GM12873 (cell line): ENCODE measurements around the gene RABL6.

Experiments
- CTCF ChIP-seq: IDR thresholded peaks from 2 replicates; pipeline ENCODE4 v1.5.1; 2012; ENCODE audit warnings: low read depth, mild to moderate bottlenecking, moderate library complexity, low read length, control low read depth; ENCODE audit not compliant: insufficient read depth; ENCODE audit errors: missing control alignments

RABL6 gene

DNA sequence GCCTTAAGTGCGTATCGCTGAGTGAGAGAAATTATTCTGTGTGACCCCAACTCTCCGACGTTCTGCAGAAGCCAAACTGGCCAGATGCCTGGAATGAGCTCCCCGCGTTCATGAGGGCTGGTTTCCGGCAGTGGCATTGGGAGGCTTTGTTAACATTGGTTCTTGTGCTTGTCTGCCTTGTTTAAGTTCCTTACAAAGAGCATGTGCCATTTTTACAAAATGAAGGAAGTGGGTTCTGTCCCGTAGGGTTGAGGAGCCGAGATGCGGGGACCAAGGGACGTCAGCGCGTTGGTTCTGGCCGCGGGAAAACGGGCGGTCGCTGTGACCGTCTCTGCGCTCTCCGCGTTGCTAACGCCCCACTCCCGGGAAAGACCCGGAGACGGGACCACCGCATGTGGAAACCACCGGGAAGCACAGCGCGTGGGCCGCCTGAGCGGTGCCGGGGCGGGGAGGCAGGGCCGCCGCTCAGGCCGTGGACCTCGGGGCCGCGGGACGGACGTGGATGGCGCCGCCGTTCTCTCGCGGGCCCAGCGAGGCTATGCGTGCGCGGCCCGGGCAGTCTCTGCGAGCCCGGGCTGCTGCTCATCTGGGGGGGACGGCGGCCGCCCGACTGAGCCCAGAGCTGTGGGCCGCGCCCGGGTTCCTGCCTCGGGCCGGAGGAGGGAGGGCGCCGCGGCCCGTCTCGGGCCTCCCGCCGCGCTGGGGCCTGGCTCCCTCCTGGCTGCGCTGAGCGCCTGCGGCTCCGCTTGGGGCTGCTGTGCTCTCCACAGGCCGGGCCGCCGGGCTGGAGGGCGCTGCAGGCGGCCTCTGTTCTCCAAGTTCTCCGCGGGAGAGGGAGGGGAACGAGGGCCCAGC lies 13.4 kb downstream of the RABL6 start:
- no peak for TF ChIP-seq CTCF

DNA sequence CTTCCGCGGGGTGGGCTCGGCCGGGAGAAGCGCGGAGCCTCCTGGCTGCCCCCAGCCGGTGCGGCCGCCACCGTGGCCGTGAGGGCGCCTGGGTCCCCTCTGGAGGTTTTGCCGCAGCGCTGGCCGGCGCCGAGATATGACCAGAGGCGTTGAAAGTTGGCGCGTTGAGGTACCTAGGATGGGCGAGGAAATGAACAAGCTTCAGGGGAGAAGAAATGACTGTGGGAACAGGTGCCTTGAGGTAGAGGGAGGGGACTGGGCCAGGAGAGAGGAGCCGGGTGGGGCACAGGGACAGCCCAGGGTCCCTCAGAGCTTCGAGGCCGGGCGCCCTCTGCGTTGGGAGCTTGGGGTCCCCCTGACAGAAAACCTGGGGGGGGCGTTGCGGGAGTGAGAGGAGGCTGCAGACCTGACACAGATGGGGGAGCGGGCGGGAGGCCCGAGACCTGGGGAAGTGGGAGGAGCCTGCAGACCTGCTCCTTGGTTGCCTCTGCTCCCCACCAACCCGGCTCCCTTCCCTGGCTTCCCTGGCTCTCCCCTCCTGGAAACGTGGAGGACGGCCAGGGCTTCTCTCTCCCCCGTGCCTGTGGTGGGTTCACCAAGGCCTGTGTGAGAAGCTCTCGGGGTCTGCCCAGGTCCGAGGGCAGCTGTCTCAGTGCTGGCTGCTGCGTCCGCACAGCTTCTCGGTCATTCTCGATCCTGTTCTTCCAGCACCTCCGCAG lies 14.2 kb downstream of the RABL6 start:
- no peak for TF ChIP-seq CTCF

DNA sequence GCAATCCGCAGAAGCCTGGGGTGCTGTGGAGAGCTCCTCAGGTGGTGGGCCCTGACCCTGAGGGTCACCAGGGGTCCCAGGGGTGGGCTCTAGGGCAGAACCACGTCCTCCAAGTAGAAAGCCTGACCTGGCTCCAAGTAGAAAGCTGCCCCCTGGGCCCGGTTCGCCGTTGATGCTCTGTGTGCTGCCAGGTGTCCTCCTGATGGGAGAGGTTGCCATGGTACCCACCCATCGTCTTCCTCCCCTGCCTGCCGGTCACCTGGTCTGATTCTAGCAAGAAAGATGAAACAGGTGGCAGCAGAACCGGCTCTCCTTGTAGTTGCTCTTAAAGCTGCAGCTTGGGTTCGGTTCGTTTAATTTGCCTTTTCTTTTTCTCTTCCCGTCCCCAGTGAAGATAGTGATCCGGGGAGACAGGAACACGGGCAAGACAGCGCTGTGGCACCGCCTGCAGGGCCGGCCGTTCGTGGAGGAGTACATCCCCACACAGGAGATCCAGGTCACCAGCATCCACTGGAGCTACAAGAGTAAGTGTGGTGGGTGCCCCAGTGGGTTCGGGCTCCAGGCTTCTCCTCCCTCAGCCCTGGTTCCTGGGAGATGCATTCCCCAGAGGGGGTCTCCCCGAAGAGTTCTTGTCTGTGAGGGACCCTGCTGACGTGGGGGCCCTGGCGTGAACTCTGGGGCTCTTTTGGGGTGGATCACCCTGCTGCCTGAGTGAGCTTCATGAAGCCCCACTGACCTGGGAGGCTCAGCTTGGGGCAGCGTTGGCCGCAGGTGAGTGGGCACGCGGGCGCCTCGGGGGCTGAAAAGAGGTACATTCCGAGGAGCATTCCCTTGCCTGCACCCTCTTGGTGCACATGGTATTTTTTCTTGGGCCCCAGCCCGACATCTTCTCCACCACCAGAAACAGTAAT lies 15.6 kb downstream of the RABL6 start:
- no peak for TF ChIP-seq CTCF

DNA sequence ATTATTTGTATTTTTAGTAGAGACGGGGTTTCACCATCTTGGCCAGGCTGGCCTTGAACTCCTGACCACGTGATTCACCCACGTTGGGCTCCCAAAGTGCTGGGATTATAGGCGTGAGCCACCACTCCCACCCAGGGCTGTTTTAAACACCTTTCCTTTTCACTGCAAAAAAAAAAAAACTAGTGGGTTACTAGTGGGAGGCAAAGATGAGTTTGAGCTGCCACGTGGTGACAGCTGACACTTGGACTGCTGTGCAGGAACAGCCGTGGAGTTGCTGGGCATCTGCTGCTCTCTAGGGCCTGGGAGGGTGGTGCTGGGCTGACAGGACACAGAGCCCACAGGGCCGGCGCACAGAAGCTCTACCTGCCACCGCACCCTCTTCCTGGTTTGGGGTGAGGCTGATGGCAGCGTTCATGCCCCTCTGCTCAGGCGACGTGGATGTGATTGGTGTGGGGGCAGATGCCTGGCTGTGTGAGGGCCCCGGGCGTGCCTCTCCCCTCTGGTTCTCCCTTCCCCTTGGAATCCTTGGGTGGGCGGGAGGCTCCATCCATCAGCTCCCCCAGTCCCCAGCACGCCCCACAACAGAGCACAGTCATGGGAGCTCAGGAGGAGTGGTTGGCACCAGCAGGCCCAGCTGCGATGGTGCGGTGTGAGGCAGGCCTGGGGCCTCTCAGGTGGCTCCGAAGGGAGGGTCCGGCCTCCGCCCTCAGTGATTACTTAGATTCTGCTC lies 16.9 kb downstream of the RABL6 start:
- no peak for TF ChIP-seq CTCF

GRCh38 chr9:136825295-136826187 lies 17.8 kb downstream of the RABL6 start:
- TF ChIP-seq CTCF = no peak

GRCh38 chr9:136826188-136826541 lies 18.4 kb downstream of the RABL6 start:
- no peak for TF ChIP-seq CTCF
